ACHN (cell line): Measurements from ENCODE around the gene LCP1.

ENCODE experiments used
- DNase-seq: peaks from one replicate; pipeline ENCODE4 v3.0.0-alpha.2; 2015
- in situ Hi-C: cut with HindIII; loops from 2 replicates; pipeline ENCODE4 v1.10.0; 2017; ENCODE audit warnings: low sequenced_read_pairs, low pct_ligation_motif_present, low pct_unique_long_range_greater_than_20kb

The LCP1 gene

GRCh38 chr13:46184277-46184699 is 2.3 kb upstream of the LCP1 start:
- DNase-seq: peak; percentile 19
- in situ Hi-C loops: no loop called here

- in situ Hi-C loops: no loop called here
- no peak for DNase-seq
Measured at GRCh38 chr13:46183018-46183946, 1.3 kb upstream of the LCP1 start.

- in situ Hi-C loops: no loop called here
- no peak for DNase-seq
Measured at GRCh38 chr13:46182491-46182877, 507 bp upstream of the LCP1 start.

GRCh38 chr13:46181377-46181839 is 569 bp downstream of the LCP1 start:
- no peak for DNase-seq

GRCh38 chr13:46179969-46180763 is 1.8 kb downstream of the LCP1 start:
- no peak for DNase-seq
- in situ Hi-C loops: no loop called here

More at GRCh38 chr13:46181377-46181839, 569 bp downstream of the LCP1 start:
- in situ Hi-C loops: no loop called here

GRCh38 chr13:46179491-46179908 is 2.5 kb downstream of the LCP1 start:
- in situ Hi-C loops: no loop called here
- no peak for DNase-seq

- in situ Hi-C loops: no loop called here
Measured at GRCh38 chr13:46178821-46179220, 3.2 kb downstream of the LCP1 start.

GRCh38 chr13:46178143-46178542 is 3.8 kb downstream of the LCP1 start:
- no peak for DNase-seq
- in situ Hi-C loops: no loop called here

More at GRCh38 chr13:46178821-46179220, 3.2 kb downstream of the LCP1 start:
- DNase-seq: no peak

- DNase-seq: no peak
- in situ Hi-C loops: no loop called here
Measured at GRCh38 chr13:46176756-46177155, 5.2 kb downstream of the LCP1 start.

GRCh38 chr13:46173656-46174055 is 8.3 kb downstream of the LCP1 start:
- DNase-seq: no peak

GRCh38 chr13:46172531-46172991 is 9.4 kb downstream of the LCP1 start:
- DNase-seq: no peak
- in situ Hi-C loops: no loop called here

More at GRCh38 chr13:46173656-46174055, 8.3 kb downstream of the LCP1 start:
- in situ Hi-C loops: no loop called here

- in situ Hi-C loops: no loop called here
- no peak for DNase-seq
Measured at GRCh38 chr13:46171739-46172138, 10.2 kb downstream of the LCP1 start.

- in situ Hi-C loops: no loop called here
Measured at GRCh38 chr13:46171217-46171616, 10.8 kb downstream of the LCP1 start.

GRCh38 chr13:46170687-46171086 is 11.3 kb downstream of the LCP1 start:
- DNase-seq: no peak
- in situ Hi-C loops: no loop called here

More at GRCh38 chr13:46171217-46171616, 10.8 kb downstream of the LCP1 start:
- no peak for DNase-seq

- DNase-seq: no peak
- in situ Hi-C loops: no loop called here
Measured at GRCh38 chr13:46170268-46170667, 11.7 kb downstream of the LCP1 start.

GRCh38 chr13:46169758-46170157 is 12.2 kb downstream of the LCP1 start:
- DNase-seq: no peak
- in situ Hi-C loops: no loop called here

- DNase-seq: no peak
Measured at GRCh38 chr13:46168783-46169182, 13.2 kb downstream of the LCP1 start.

GRCh38 chr13:46168341-46168740 is 13.6 kb downstream of the LCP1 start:
- in situ Hi-C loops: no loop called here
- no peak for DNase-seq

More at GRCh38 chr13:46168783-46169182, 13.2 kb downstream of the LCP1 start:
- in situ Hi-C loops: no loop called here
